GM21619 (cell line): ENCODE measurements around the gene AMOT.
A peak's percentile ranks its signal among the peaks of the same experiment; 100 is the strongest.
"Not testable (repeated sequence)": the region's sequence is repeated elsewhere in the genome, so short reads cannot be mapped to it uniquely, and the experiment has no call there.

Source experiments
- ATAC-seq: cut with Tn5 transposase; IDR thresholded peaks from one replicate; pipeline ENCODE4 v1.9.1; 2021; ENCODE audit not compliant: unreplicated experiment

Gene AMOT

GRCh38 chrX:112840382-112841113 lies at the start of gene AMOT:
Gene AMOT, minus strand, starts transcription at chrX:112840831. Its CDS starts 17,705 bp downstream, at chrX:112823126.
- peak; percentile 66 for ATAC-seq

- no peak for ATAC-seq
These were observed 48.8 kb upstream of the AMOT start for GRCh38 chrX:112889400-112889799.

GRCh38 chrX:112888916-112889315 lies 48.3 kb upstream of the AMOT start:
- ATAC-seq = no peak

- peak; percentile 41 for ATAC-seq
These were observed 37.1 kb upstream of the AMOT start for GRCh38 chrX:112877771-112878173.

- ATAC-seq = no peak
These were observed 34.0 kb upstream of the AMOT start for GRCh38 chrX:112874614-112875013.

GRCh38 chrX:112874175-112874574 lies 33.5 kb upstream of the AMOT start:
- no peak for ATAC-seq

- no peak for ATAC-seq
These were observed 28.0 kb upstream of the AMOT start for GRCh38 chrX:112868586-112868985.

- peak; percentile 62 for ATAC-seq
These were observed 26.9 kb upstream of the AMOT start for GRCh38 chrX:112867570-112867969.

- no peak for ATAC-seq
These were observed 25.5 kb upstream of the AMOT start for GRCh38 chrX:112866175-112866574.

- ATAC-seq = no peak
These were observed 24.9 kb upstream of the AMOT start for GRCh38 chrX:112865464-112866025.

GRCh38 chrX:112863850-112864249 lies 23.2 kb upstream of the AMOT start:
- no peak for ATAC-seq

- ATAC-seq = no peak
These were observed 16.8 kb upstream of the AMOT start for GRCh38 chrX:112857478-112857878.

- not testable (repeated sequence) for ATAC-seq
These were observed 14.3 kb upstream of the AMOT start for GRCh38 chrX:112854901-112855300.

- no peak for ATAC-seq
These were observed 12.2 kb upstream of the AMOT start for GRCh38 chrX:112852851-112853250.

GRCh38 chrX:112851806-112852205 lies 11.2 kb upstream of the AMOT start:
- peak; percentile 70 for ATAC-seq

- peak; percentile 88 for ATAC-seq
These were observed 10.6 kb upstream of the AMOT start for GRCh38 chrX:112851161-112851779.

- no peak for ATAC-seq
These were observed 8.4 kb upstream of the AMOT start for GRCh38 chrX:112849016-112849415.

GRCh38 chrX:112846782-112847181 lies 6.2 kb upstream of the AMOT start:
- ATAC-seq = no peak

GRCh38 chrX:112846187-112846586 lies 5.6 kb upstream of the AMOT start:
- ATAC-seq = no peak

- ATAC-seq = peak; percentile 27
These were observed 3.6 kb upstream of the AMOT start for GRCh38 chrX:112844250-112844649.

- ATAC-seq = no peak
These were observed 1.2 kb upstream of the AMOT start for GRCh38 chrX:112841820-112842157.

GRCh38 chrX:112841114-112841819 lies 636 bp upstream of the AMOT start:
- peak; percentile 90 for ATAC-seq
